ENCODE measurements around the gene NCOA3.
"Not testable (repeated sequence)": the region's sequence is repeated elsewhere in the genome, so short reads cannot be mapped to it uniquely, and the experiment has no call there.

The NCOA3 gene

GRCh38 chr20:47468290-47469050, 33.2 kb upstream of the NCOA3 start:
- no peak for DNase-seq (ENCODE audit: low read depth)

- no peak for DNase-seq (ENCODE audit: low read depth)
Measured at GRCh38 chr20:47475419-47476044, 26.2 kb upstream of the NCOA3 start.

GRCh38 chr20:47476452-47476851, 25.2 kb upstream of the NCOA3 start:
- DNase-seq (ENCODE audit: low read depth), result no peak

- no peak for DNase-seq (ENCODE audit: low read depth)
Measured at GRCh38 chr20:47479093-47479492, 22.6 kb upstream of the NCOA3 start.

GRCh38 chr20:47479506-47479905, 22.2 kb upstream of the NCOA3 start:
- DNase-seq (ENCODE audit: low read depth), result no peak

GRCh38 chr20:47480239-47480638, 21.4 kb upstream of the NCOA3 start:
- no peak for DNase-seq (ENCODE audit: low read depth)

GRCh38 chr20:47480705-47481104, 21.0 kb upstream of the NCOA3 start:
- no peak for DNase-seq (ENCODE audit: low read depth)

GRCh38 chr20:47481330-47482216, 20.1 kb upstream of the NCOA3 start:
- no peak for DNase-seq (ENCODE audit: low read depth)

- no peak for DNase-seq (ENCODE audit: low read depth)
Measured at GRCh38 chr20:47482705-47483104, 19.0 kb upstream of the NCOA3 start.

GRCh38 chr20:47484303-47484702, 17.4 kb upstream of the NCOA3 start:
- DNase-seq (ENCODE audit: low read depth), result no peak

- no peak for DNase-seq (ENCODE audit: low read depth)
Measured at GRCh38 chr20:47487175-47487917, 14.3 kb upstream of the NCOA3 start.

- DNase-seq (ENCODE audit: low read depth), result no peak
Measured at GRCh38 chr20:47489448-47489872, 12.2 kb upstream of the NCOA3 start.

GRCh38 chr20:47490795-47491194, 10.9 kb upstream of the NCOA3 start:
- no peak for DNase-seq (ENCODE audit: low read depth)

GRCh38 chr20:47492284-47492683, 9.4 kb upstream of the NCOA3 start:
- DNase-seq (ENCODE audit: low read depth), result no peak

- DNase-seq (ENCODE audit: low read depth), result no peak
Measured at GRCh38 chr20:47493175-47493962, 8.3 kb upstream of the NCOA3 start.

GRCh38 chr20:47493963-47494293, 7.8 kb upstream of the NCOA3 start:
- no peak for DNase-seq (ENCODE audit: low read depth)

GRCh38 chr20:47494606-47495005, 7.1 kb upstream of the NCOA3 start:
- DNase-seq (ENCODE audit: low read depth), result not testable (repeated sequence)

- DNase-seq (ENCODE audit: low read depth), result no peak
Measured at GRCh38 chr20:47496118-47496517, 5.6 kb upstream of the NCOA3 start.

- DNase-seq (ENCODE audit: low read depth), result no peak
Measured at GRCh38 chr20:47498606-47499005, 3.1 kb upstream of the NCOA3 start.

GRCh38 chr20:47499053-47499452, 2.6 kb upstream of the NCOA3 start:
- DNase-seq (ENCODE audit: low read depth), result no peak

- DNase-seq (ENCODE audit: low read depth), result not testable (repeated sequence)
Measured at GRCh38 chr20:47500082-47500481, 1.6 kb upstream of the NCOA3 start.
